Measurements from ENCODE around the gene SMIM35.

DNA sequence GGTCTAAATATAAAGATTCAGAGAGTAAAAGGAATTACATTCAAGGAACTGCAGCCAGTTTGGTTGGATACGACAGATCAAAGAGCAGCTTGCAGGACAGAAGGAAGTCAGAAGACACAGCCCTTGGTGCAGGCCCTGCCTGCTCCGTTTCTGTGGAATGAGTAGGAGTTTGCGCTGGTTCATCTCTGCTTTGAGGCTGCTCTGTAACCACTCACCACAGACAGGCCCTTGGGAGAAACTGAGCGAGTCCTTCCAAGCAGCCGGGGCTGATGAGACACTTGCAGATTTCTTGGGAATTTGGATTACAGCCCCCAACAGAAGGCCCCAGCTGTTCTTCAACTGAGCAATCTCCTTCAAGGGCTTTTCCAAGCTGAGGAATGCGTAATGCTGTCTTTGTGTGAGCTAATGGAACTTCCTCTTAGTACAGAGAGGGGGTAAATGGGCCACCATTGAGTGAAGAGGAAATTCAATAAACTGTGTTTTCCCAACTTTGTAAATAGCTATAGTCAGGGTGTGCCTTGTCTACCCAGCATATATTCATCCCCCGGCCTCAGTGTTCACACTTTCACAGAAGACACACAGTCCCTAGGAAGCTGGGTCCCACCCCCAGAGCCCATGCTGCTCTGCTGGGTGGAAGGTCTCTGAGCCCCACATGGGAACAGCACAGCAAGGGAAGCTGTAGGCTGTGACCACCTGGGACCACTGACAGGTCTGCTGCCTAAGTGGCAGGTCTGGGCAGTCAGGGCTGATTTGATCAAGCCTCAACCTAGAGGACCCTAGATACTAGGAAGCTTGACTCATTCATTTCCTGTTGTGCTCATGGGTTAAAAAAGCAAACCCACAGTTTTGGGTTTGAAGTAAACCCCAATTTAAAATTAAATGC is 84.0 kb downstream of the SMIM35 start:
- TF ChIP-seq CTCF (conservative IDR thresholded peaks at IDR 0.05; ENCODE audit: low read depth, low read length) = no peak
- TF ChIP-seq EZH2 (IDR thresholded peaks at IDR 0.05; ENCODE audit: low read length, unreplicated experiment) = no peak

All from PC-3 (cell line).